HUES64 (cell line): ENCODE measurements around the gene DIP2C.

Experiments used
- H3K27ac ChIP-seq: 2 replicates; pipeline ENCODE4 v1.7.0; 2013; ENCODE audit warnings: low read depth, low read length, inconsistent platforms
- H3K27me3 ChIP-seq: 2 replicates; pipeline ENCODE4 v1.6.1; 2013; ENCODE audit warnings: mild to moderate bottlenecking, low read length; ENCODE audit not compliant: insufficient read depth
- H3K36me3 ChIP-seq: 2 replicates; pipeline ENCODE4 v1.6.1; 2013; ENCODE audit warnings: mild to moderate bottlenecking, low read length; ENCODE audit not compliant: insufficient read depth
- H3K4me1 ChIP-seq: 2 replicates; pipeline ENCODE4 v1.6.1; 2013; ENCODE audit warnings: mild to moderate bottlenecking, low read length, moderate library complexity; ENCODE audit not compliant: insufficient read depth
- H3K4me3 ChIP-seq: 2 replicates; pipeline ENCODE4 v1.5.1; 2013; ENCODE audit warnings: mild to moderate bottlenecking, low read length, moderate library complexity
- H3K9ac ChIP-seq: 2 replicates; pipeline ENCODE4 v1.6.1; 2013; ENCODE audit warnings: mild to moderate bottlenecking, low read depth, low read length
- H3K9me3 ChIP-seq: 2 replicates; pipeline ENCODE4 v1.6.1; 2013; ENCODE audit warnings: low read depth, low read length; ENCODE audit not compliant: insufficient read depth
- WGBS: fragments of 150-250, 120-280 bp; methylation state at CpG from one replicate; pipeline ENCODE4 v1.1.7; 2013; ENCODE audit warnings: missing lambda C conversion rate; 5-methylcytosine and 5-hydroxymethylcytosine counted together

DIP2C gene

DNA sequence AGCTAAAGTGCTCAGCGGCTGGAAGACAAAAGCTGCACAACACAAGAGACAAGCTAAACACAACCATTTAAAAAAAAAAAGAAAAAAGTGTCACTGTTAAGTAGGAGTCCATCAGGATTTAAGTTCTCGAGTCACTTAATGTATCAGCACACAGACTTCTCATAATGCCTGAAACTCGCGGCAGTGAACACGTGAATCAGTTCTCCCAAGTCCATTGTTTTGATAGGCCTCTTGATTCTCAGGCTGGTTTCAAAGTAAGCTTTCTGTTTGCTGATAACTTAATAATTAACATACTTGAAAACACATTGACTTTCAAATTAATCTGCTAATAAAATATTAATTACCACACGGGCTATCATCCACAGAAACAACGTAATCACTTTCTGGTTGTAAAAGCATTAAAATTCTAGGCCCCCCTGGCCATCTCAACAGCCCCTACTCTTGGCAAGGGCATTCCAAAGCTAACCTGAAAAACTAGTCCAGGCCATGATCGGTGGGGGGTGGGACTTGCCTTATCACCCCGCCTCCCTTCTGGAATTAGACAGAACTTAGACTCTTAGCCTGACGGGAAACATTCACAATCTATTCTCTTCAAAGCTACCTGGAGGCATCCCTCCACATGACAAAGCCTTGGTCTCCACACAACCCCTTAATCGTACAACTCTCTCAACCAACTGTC, 129.0 kb downstream of the DIP2C start:
- 93% methylated on average over 11 of the region's 11 CpGs for WGBS
- peaks cover 20% of the 10 kb centered on the region for H3K4me1 ChIP-seq
- no peak overlapping the region for H3K4me3 ChIP-seq

GRCh38 chr10:559767-560047, 129.8 kb downstream of the DIP2C start:
- 92% methylated on average over 8 of the region's 8 CpGs for WGBS
- no peaks in the 10 kb centered on the region for H3K36me3 ChIP-seq
- peaks cover 20% of the 10 kb centered on the region for H3K4me1 ChIP-seq
- no peak overlapping the region for H3K9ac ChIP-seq
- peaks cover 9% of the 10 kb centered on the region for H3K9me3 ChIP-seq
- H3K4me3 ChIP-seq: no peak overlapping the region
- no peaks in the 10 kb centered on the region for H3K27me3 ChIP-seq
- no peak overlapping the region for H3K27ac ChIP-seq

More for the DNA sequence above, 129.0 kb downstream of the DIP2C start:
- H3K27ac ChIP-seq: no peak overlapping the region
- H3K27me3 ChIP-seq: no peaks in the 10 kb centered on the region
- peaks cover 9% of the 10 kb centered on the region for H3K9me3 ChIP-seq
- H3K36me3 ChIP-seq: no peaks in the 10 kb centered on the region
- H3K9ac ChIP-seq: no peak overlapping the region

- 85% methylated on average over 12 of the region's 19 CpGs for WGBS
- Histone ChIP-seq H3K27ac (0 out of 2 replicates have a peak overlapping the region, but pooled peaks have one; percentile 38), H3K9me3 (peaks cover 4% of the 10 kb centered on the region)
Observed at GRCh38 chr10:558891-559766, 130.3 kb downstream of the DIP2C start.

GRCh38 chr10:558364-558763, 131.1 kb downstream of the DIP2C start:
- Histone ChIP-seq H3K9me3 (no peaks in the 10 kb centered on the region), H3K27me3 (no peaks in the 10 kb centered on the region), H3K9ac (no peak overlapping the region), H3K36me3 (no peaks in the 10 kb centered on the region), H3K4me1 (peaks cover 20% of the 10 kb centered on the region), H3K4me3 (no peak overlapping the region), H3K27ac (no peak overlapping the region)
- 89% methylated on average over 15 of the region's 17 CpGs for WGBS

More at GRCh38 chr10:558891-559766, 130.3 kb downstream of the DIP2C start:
- H3K36me3 ChIP-seq: no peaks in the 10 kb centered on the region
- H3K4me1 ChIP-seq: peaks cover 20% of the 10 kb centered on the region
- H3K27me3 ChIP-seq: no peaks in the 10 kb centered on the region
- no peak overlapping the region for H3K4me3 ChIP-seq
- H3K9ac ChIP-seq: no peak overlapping the region

- H3K4me3 ChIP-seq: no peak overlapping the region
- H3K4me1 ChIP-seq: peaks cover 20% of the 10 kb centered on the region
- H3K9ac ChIP-seq: no peak overlapping the region
- no peaks in the 10 kb centered on the region for H3K27me3 ChIP-seq
- H3K36me3 ChIP-seq: no peaks in the 10 kb centered on the region
- 95% methylated on average over 10 of the region's 10 CpGs for WGBS
- H3K27ac ChIP-seq: no peak overlapping the region
- no peaks in the 10 kb centered on the region for H3K9me3 ChIP-seq
Observed at GRCh38 chr10:557792-558328, 131.6 kb downstream of the DIP2C start.

GRCh38 chr10:556971-557637, 132.4 kb downstream of the DIP2C start:
- Histone ChIP-seq H3K9me3 (no peaks in the 10 kb centered on the region), H3K9ac (no peak overlapping the region), H3K4me3 (no peak overlapping the region), H3K27ac (no peak overlapping the region), H3K4me1 (peaks cover 20% of the 10 kb centered on the region), H3K36me3 (no peaks in the 10 kb centered on the region), H3K27me3 (no peaks in the 10 kb centered on the region)
- 89% methylated on average over 14 of the region's 14 CpGs for WGBS

GRCh38 chr10:555682-556350, 133.7 kb downstream of the DIP2C start:
- H3K36me3 ChIP-seq: no peaks in the 10 kb centered on the region
- WGBS: 87% methylated on average over 15 of the region's 27 CpGs
- no peaks in the 10 kb centered on the region for H3K27me3 ChIP-seq
- no peak overlapping the region for H3K9ac ChIP-seq
- peaks cover 20% of the 10 kb centered on the region for H3K4me1 ChIP-seq
- H3K9me3 ChIP-seq: no peaks in the 10 kb centered on the region
- H3K4me3 ChIP-seq: no peak overlapping the region
- H3K27ac ChIP-seq: no peak overlapping the region

- no peaks in the 10 kb centered on the region for H3K9me3 ChIP-seq
- no peak overlapping the region for H3K4me3 ChIP-seq
- no peaks in the 10 kb centered on the region for H3K27me3 ChIP-seq
- peaks cover 20% of the 10 kb centered on the region for H3K4me1 ChIP-seq
- H3K27ac ChIP-seq: no peak overlapping the region
- no peaks in the 10 kb centered on the region for H3K36me3 ChIP-seq
- H3K9ac ChIP-seq: no peak overlapping the region
- 93% methylated on average over 12 of the region's 12 CpGs for WGBS
Observed at GRCh38 chr10:555281-555680, 134.2 kb downstream of the DIP2C start.

GRCh38 chr10:554182-554848, 135.2 kb downstream of the DIP2C start:
- Histone ChIP-seq H3K9ac (no peak overlapping the region), H3K4me1 (peaks cover 16% of the 10 kb centered on the region), H3K4me3 (no peak overlapping the region), H3K9me3 (no peaks in the 10 kb centered on the region), H3K27ac (no peak overlapping the region), H3K36me3 (no peaks in the 10 kb centered on the region), H3K27me3 (no peaks in the 10 kb centered on the region)
- WGBS: 88% methylated on average over 8 of the region's 8 CpGs

GRCh38 chr10:553233-553632, 136.2 kb downstream of the DIP2C start:
- no peak overlapping the region for H3K9ac ChIP-seq
- H3K4me3 ChIP-seq: no peak overlapping the region
- H3K9me3 ChIP-seq: no peaks in the 10 kb centered on the region
- no peak overlapping the region for H3K27ac ChIP-seq
- WGBS: 95% methylated on average over 5 of the region's 5 CpGs
- H3K36me3 ChIP-seq: no peaks in the 10 kb centered on the region
- peaks cover 12% of the 10 kb centered on the region for H3K4me1 ChIP-seq
- H3K27me3 ChIP-seq: no peaks in the 10 kb centered on the region
